ENCODE results near the gene ZNF132. TPM values are rescaled to one million over a fixed set of nuclear protein-coding genes. Genes with fewer than 3 reads are reported as not detected.

The ZNF132 gene
- total RNA-seq, 1 donor, result 10.1 TPM

DNA sequence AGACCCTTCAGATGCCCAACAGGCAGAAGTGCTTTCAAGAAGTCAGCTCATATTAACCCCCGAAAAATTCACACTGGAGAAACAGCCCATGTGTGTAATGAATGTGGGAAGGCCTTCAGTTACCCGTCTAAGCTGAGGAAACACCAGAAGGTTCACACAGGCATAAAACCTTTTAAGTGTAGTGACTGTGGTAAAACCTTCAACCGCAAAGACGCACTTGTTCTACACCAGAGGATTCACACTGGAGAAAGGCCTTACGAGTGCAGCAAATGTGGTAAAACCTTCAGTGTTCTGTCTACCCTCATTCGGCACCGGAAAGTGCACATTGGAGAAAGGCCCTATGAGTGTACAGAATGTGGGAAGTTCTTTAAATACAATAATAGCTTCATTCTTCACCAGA is 22.9 kb downstream of the ZNF132 start:
- H3K4me1 ChIP-seq (ENCODE audit: insufficient read depth, low read length), result no peaks in the 10 kb centered on the region
- H4K20me1 ChIP-seq (ENCODE audit: insufficient read depth, low read length), result no peaks in the 10 kb centered on the region
- H3K79me2 ChIP-seq (ENCODE audit: insufficient read depth, low read length), result peaks cover 5% of the 10 kb centered on the region
- no peak overlapping the region for H2AFZ ChIP-seq (ENCODE audit: low read length)
- no peak overlapping the region for H3K27ac ChIP-seq (ENCODE audit: low read depth, low read length)
- DNase-seq (ENCODE audit: insufficient read length, low spot score, missing footprints), result no peak
- H3K27me3 ChIP-seq (ENCODE audit: insufficient read depth, low read length), result no peaks in the 10 kb centered on the region
- peaks cover 44% of the 10 kb centered on the region for H3K36me3 ChIP-seq (ENCODE audit: insufficient read depth, low read length)
- TF ChIP-seq, protein P1, sequence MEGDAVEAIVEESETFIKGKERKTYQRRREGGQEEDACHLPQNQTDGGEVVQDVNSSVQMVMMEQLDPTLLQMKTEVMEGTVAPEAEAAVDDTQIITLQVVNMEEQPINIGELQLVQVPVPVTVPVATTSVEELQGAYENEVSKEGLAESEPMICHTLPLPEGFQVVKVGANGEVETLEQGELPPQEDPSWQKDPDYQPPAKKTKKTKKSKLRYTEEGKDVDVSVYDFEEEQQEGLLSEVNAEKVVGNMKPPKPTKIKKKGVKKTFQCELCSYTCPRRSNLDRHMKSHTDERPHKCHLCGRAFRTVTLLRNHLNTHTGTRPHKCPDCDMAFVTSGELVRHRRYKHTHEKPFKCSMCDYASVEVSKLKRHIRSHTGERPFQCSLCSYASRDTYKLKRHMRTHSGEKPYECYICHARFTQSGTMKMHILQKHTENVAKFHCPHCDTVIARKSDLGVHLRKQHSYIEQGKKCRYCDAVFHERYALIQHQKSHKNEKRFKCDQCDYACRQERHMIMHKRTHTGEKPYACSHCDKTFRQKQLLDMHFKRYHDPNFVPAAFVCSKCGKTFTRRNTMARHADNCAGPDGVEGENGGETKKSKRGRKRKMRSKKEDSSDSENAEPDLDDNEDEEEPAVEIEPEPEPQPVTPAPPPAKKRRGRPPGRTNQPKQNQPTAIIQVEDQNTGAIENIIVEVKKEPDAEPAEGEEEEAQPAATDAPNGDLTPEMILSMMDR (IDR thresholded peaks at IDR 0.05; ENCODE audit: extremely low read depth, low read depth, low read length), result no peak
- peaks cover 24% of the 10 kb centered on the region for H3K9me3 ChIP-seq (ENCODE audit: low read depth, low read length)
- no peak overlapping the region for H3K4me2 ChIP-seq (ENCODE audit: insufficient read depth, low read length)
- H3K4me3 ChIP-seq (ENCODE audit: insufficient read depth, low read length), result no peak overlapping the region

- H3K4me1 ChIP-seq (ENCODE audit: insufficient read depth, low read length), result no peaks in the 10 kb centered on the region
- H3K4me3 ChIP-seq (ENCODE audit: insufficient read depth, low read length), result no peak overlapping the region
- no peaks in the 10 kb centered on the region for H3K27me3 ChIP-seq (ENCODE audit: insufficient read depth, low read length)
- H3K27ac ChIP-seq (ENCODE audit: low read depth, low read length), result no peak overlapping the region
- H3K9me3 ChIP-seq (ENCODE audit: low read depth, low read length), result peaks cover 24% of the 10 kb centered on the region
- TF ChIP-seq, protein P1 (IDR thresholded peaks at IDR 0.05; ENCODE audit: extremely low read depth, low read depth, low read length), result no peak
- no peaks in the 10 kb centered on the region for H4K20me1 ChIP-seq (ENCODE audit: insufficient read depth, low read length)
- DNase-seq (ENCODE audit: insufficient read length, low spot score, missing footprints), result no peak
- no peak overlapping the region for H2AFZ ChIP-seq (ENCODE audit: low read length)
- H3K36me3 ChIP-seq (ENCODE audit: insufficient read depth, low read length), result peaks cover 44% of the 10 kb centered on the region
- no peak overlapping the region for H3K4me2 ChIP-seq (ENCODE audit: insufficient read depth, low read length)
- H3K79me2 ChIP-seq (ENCODE audit: insufficient read depth, low read length), result peaks cover 5% of the 10 kb centered on the region
Observed at GRCh38 chr19:58416604-58417003, 23.3 kb downstream of the ZNF132 start.

GRCh38 chr19:58409010-58409790 is 30.8 kb downstream of the ZNF132 start:
- Histone ChIP-seq H3K9me3 (ENCODE audit: low read depth, low read length) (no peaks in the 10 kb centered on the region), H3K4me2 (ENCODE audit: insufficient read depth, low read length) (peak overlapping the region; percentile 92), H3K4me1 (ENCODE audit: insufficient read depth, low read length) (peaks cover 17% of the 10 kb centered on the region), H3K79me2 (ENCODE audit: insufficient read depth, low read length) (peaks cover 39% of the 10 kb centered on the region), H3K4me3 (ENCODE audit: insufficient read depth, low read length) (peak overlapping the region; percentile 96), H3K27me3 (ENCODE audit: insufficient read depth, low read length) (no peaks in the 10 kb centered on the region), H3K27ac (ENCODE audit: low read depth, low read length) (peak overlapping the region; percentile 88), H2AFZ (ENCODE audit: low read length) (peak overlapping the region; percentile 94), H3K36me3 (ENCODE audit: insufficient read depth, low read length) (no peaks in the 10 kb centered on the region), H4K20me1 (ENCODE audit: insufficient read depth, low read length) (peaks cover 9% of the 10 kb centered on the region)
- TF ChIP-seq, protein P1 (IDR thresholded peaks at IDR 0.05; ENCODE audit: extremely low read depth, low read depth, low read length), result no peak
- peak; percentile 87 for DNase-seq (ENCODE audit: insufficient read length, low spot score, missing footprints)

DNA sequence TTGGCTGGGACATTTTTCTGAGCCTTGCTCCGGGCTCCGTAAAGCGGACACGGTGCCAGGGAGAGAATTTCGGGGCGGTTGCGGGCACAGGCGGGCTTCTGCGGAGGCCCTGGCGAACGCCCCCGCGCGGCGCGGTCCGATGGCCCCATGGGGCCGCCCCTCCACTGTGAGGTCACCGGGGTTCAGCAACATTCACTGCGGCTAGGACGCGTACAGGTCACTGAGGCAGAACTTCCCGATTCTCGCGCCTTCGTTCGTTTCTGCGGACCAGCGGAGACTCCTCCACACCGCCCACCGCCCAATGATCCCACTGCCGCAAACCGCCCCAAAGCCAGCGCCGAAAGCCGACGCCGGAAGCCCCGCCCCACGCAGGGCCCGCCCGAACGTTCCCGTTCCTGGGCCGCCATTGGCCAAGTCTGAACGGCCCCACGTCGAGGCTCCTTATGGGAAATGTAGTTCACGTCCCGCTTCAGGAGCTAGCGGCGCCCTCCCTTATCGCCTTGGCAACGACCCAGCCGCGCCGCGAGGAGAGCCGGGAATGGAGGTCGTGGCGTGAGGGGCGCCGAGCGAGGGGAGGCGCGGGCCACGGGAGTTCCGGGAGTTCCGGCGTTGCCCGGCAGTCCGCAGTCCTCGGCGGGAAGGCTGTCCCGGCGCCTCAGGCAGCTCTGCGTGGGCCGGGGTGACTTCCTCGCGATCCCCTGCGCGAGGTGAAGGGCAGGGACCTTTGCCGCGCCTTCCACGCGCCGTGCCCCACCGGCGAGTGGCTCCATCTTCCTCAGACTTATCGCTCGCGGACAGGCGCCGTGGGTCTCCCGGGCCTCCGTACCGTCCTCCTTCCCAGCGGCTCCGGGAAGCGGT is 31.6 kb downstream of the ZNF132 start, which contains the start of gene ZNF584:
Gene ZNF584, plus strand, starts transcription at position 498 of the 858 bp plus-strand sequence. CDS start 499 bp downstream, outside the sequence.
- H2AFZ ChIP-seq (ENCODE audit: low read length), result peak within 1 kb of the TSS; percentile 94
- peak; percentile 99 for DNase-seq (ENCODE audit: insufficient read length, low spot score, missing footprints)
- H3K4me1 ChIP-seq (ENCODE audit: insufficient read depth, low read length), result peaks cover 17% of the 10 kb centered on the region
- H3K4me3 ChIP-seq (ENCODE audit: insufficient read depth, low read length), result peak within 1 kb of the TSS; percentile 96
- H3K9me3 ChIP-seq (ENCODE audit: low read depth, low read length), result no peaks in the 10 kb centered on the region
- peaks cover 9% of the 10 kb centered on the region for H4K20me1 ChIP-seq (ENCODE audit: insufficient read depth, low read length)
- H3K79me2 ChIP-seq (ENCODE audit: insufficient read depth, low read length), result peaks cover 39% of the 10 kb centered on the region
- H3K4me2 ChIP-seq (ENCODE audit: insufficient read depth, low read length), result peak within 1 kb of the TSS; percentile 92
- no peaks in the 10 kb centered on the region for H3K36me3 ChIP-seq (ENCODE audit: insufficient read depth, low read length)
- no peaks in the 10 kb centered on the region for H3K27me3 ChIP-seq (ENCODE audit: insufficient read depth, low read length)
- TF ChIP-seq, protein P1 (IDR thresholded peaks at IDR 0.05; ENCODE audit: extremely low read depth, low read depth, low read length), result no peak
- H3K27ac ChIP-seq (ENCODE audit: low read depth, low read length), result peak within 1 kb of the TSS; percentile 88

Measured in osteoblast (primary cell).